Chondrocyte (in vitro differentiated cells): ENCODE measurements around the gene ZNF672. TPM values are rescaled to one million over a fixed set of nuclear protein-coding genes. Genes with fewer than 3 reads are reported as not detected.
"Not testable (repeated sequence)": the region's sequence is repeated elsewhere in the genome, so short reads cannot be mapped to it uniquely, and the experiment has no call there.

Experiments
- DNase-seq: peaks from one replicate; pipeline ENCODE4 v3.0.0; 2021; ENCODE audit warnings: mixed read lengths, low spot score
- H3K27ac Mint-ChIP-seq: one replicate; pipeline ENCODE4 v1.8.0; 2021; ENCODE audit warnings: mild to moderate bottlenecking, moderate library complexity, mixed read lengths; ENCODE audit not compliant: unreplicated experiment
- H3K27me3 Mint-ChIP-seq: 2 replicates; pipeline ENCODE4 v1.8.0; 2021; ENCODE audit warnings: low read depth, mixed read lengths
- H3K36me3 Mint-ChIP-seq: 2 replicates; pipeline ENCODE4 v1.8.0; 2021; ENCODE audit warnings: low read depth, mixed read lengths
- H3K4me1 Mint-ChIP-seq: 2 replicates; pipeline ENCODE4 v1.8.0; 2021; ENCODE audit warnings: low read depth, mild to moderate bottlenecking, mixed read lengths
- H3K4me3 Mint-ChIP-seq: one replicate; pipeline ENCODE4 v1.8.0; 2021; ENCODE audit warnings: mild to moderate bottlenecking, moderate library complexity, mixed read lengths; ENCODE audit not compliant: unreplicated experiment
- H3K9me3 Mint-ChIP-seq: 2 replicates; pipeline ENCODE4 v1.8.0; 2021; ENCODE audit warnings: low read depth, mixed read lengths
- CTCF ChIP-seq: fragments of 200-600 bp; sonication (generic); IDR thresholded peaks from 2 replicates; pipeline ENCODE4 v1.5.0; 2021; ENCODE audit warnings: antibody characterized with exemption, mild to moderate bottlenecking, moderate library complexity
- total RNA-seq: library from RNA; stranded (reverse); gene quantifications from 3 replicates; pipeline ENCODE4 v1.2.1, GENCODE V29; 2021

The ZNF672 gene
- total RNA-seq, 1 donor from 2014 or later = 17.1 TPM

- peak; percentile 22 for TF ChIP-seq CTCF
- peaks cover under 1% of the 10 kb centered on the region for H3K27me3 Mint-ChIP-seq
- no peaks in the 10 kb centered on the region for H3K36me3 Mint-ChIP-seq
- peak overlapping the region; percentile 91 for H3K4me3 Mint-ChIP-seq
- peak overlapping the region; percentile 99 for H3K27ac Mint-ChIP-seq
- H3K9me3 Mint-ChIP-seq = no peaks in the 10 kb centered on the region
- no peak for DNase-seq
- H3K4me1 Mint-ChIP-seq = peaks cover 15% of the 10 kb centered on the region
Measured at GRCh38 chr1:248873993-248874533, 36.0 kb downstream of the ZNF672 start.

GRCh38 chr1:248881261-248881660 is 43.2 kb downstream of the ZNF672 start:
- H3K4me3 Mint-ChIP-seq = no peak overlapping the region
- H3K27ac Mint-ChIP-seq = no peak overlapping the region
- no peaks in the 10 kb centered on the region for H3K9me3 Mint-ChIP-seq
- no peak for TF ChIP-seq CTCF
- DNase-seq = no peak
- peaks cover 5% of the 10 kb centered on the region for H3K27me3 Mint-ChIP-seq
- H3K4me1 Mint-ChIP-seq = peaks cover 4% of the 10 kb centered on the region
- no peaks in the 10 kb centered on the region for H3K36me3 Mint-ChIP-seq

- not testable (repeated sequence) for DNase-seq, H3K4me1 Mint-ChIP-seq, H3K27ac Mint-ChIP-seq, H3K36me3 Mint-ChIP-seq, H3K27me3 Mint-ChIP-seq, H3K4me3 Mint-ChIP-seq, H3K9me3 Mint-ChIP-seq
Measured at GRCh38 chr1:248882427-248882826, 44.4 kb downstream of the ZNF672 start.

- H3K36me3 Mint-ChIP-seq = no peaks in the 10 kb centered on the region
Measured at GRCh38 chr1:248884632-248885295, 46.7 kb downstream of the ZNF672 start.

GRCh38 chr1:248885646-248886045 is 47.6 kb downstream of the ZNF672 start:
- TF ChIP-seq CTCF = no peak
- H3K4me3 Mint-ChIP-seq = no peak overlapping the region
- no peaks in the 10 kb centered on the region for H3K9me3 Mint-ChIP-seq
- H3K27ac Mint-ChIP-seq = no peak overlapping the region
- no peaks in the 10 kb centered on the region for H3K36me3 Mint-ChIP-seq
- H3K27me3 Mint-ChIP-seq = peaks cover 12% of the 10 kb centered on the region
- no peak for DNase-seq
- peaks cover 9% of the 10 kb centered on the region for H3K4me1 Mint-ChIP-seq

More at GRCh38 chr1:248884632-248885295, 46.7 kb downstream of the ZNF672 start:
- Mint-ChIP-seq H3K4me3 (no peak overlapping the region), H3K4me1 (peaks cover 9% of the 10 kb centered on the region), H3K27me3 (peaks cover 9% of the 10 kb centered on the region), H3K27ac (no peak overlapping the region), H3K9me3 (no peaks in the 10 kb centered on the region)
- peak; percentile 22 for TF ChIP-seq CTCF
- DNase-seq = no peak
